Endothelial cell of umbilical vein (primary cell): Measurements from ENCODE around the gene SSUH2. TPM values are rescaled to one million over a fixed set of nuclear protein-coding genes. Genes with fewer than 3 reads are reported as not detected.

ENCODE experiments used
- BruUV-seq: library from RNA; stranded (reverse); fragments of 400-500 nt; replicated peaks from 2 replicates; lab custom pipeline; 2021; lab: Mats Ljungman, UMichigan
- CTCF ChIA-PET: fragments of 300-600, 350-600 bp; sonication (Branson Sonifier 250); formaldehyde crosslinking; loops from one replicate; lab custom pipeline; 2021; ENCODE audit warnings: antibody characterized with exemption, inconsistent platforms; lab: Charles Lee
- POLR2A ChIA-PET: fragments of 300-600, 350-600 bp; sonication (Branson Sonifier 250); formaldehyde crosslinking; loops from one replicate; lab custom pipeline; 2021; ENCODE audit warnings: antibody characterized with exemption, inconsistent platforms; lab: Charles Lee
- DNase-seq: peaks from one replicate; pipeline ENCODE4 v3.0.0-alpha.2; 2011; ENCODE audit warnings: low read depth, low spot score
- FAIRE-seq: peaks from 2 replicates; lab custom pipeline; 2011; peaks lifted over from hg19 to GRCh38; lab: Jason Lieb, UNC
- H2AFZ ChIP-seq: 2 replicates; pipeline ENCODE4 v1.6.0; 2012; ENCODE audit warnings: low read depth, low read length, control low read depth, inconsistent platforms
- H3K27ac ChIP-seq: 2 replicates; pipeline ENCODE4 v1.5.1; 2011; ENCODE audit warnings: low read depth, mild to moderate bottlenecking, control low read depth, low read length, moderate library complexity; ENCODE audit not compliant: insufficient read depth
- H3K27me3 ChIP-seq, 2 experiments: 2 replicates each; pipeline versions ENCODE4 v1.6.0 to v1.6.1; 2011; ENCODE audit warnings: low read length in 2 of 2, mixed read lengths in 1 of 2; ENCODE audit not compliant: control insufficient read depth in 2 of 2, insufficient read depth in 2 of 2
- H3K36me3 ChIP-seq, 2 experiments: 2 replicates in 1 of 2; 3 replicates in 1 of 2; pipeline ENCODE4 v1.5.1; 2011; ENCODE audit warnings: low read length in 2 of 2, mild to moderate bottlenecking in 1 of 2, moderate library complexity in 1 of 2; ENCODE audit not compliant: control insufficient read depth in 2 of 2, insufficient read depth in 2 of 2; ENCODE audit errors: extremely low read depth in 1 of 2
- H3K4me1 ChIP-seq: 3 replicates; pipeline ENCODE4 v1.5.1; 2011; ENCODE audit warnings: mild to moderate bottlenecking, low read length; ENCODE audit not compliant: control insufficient read depth, insufficient read depth; ENCODE audit errors: extremely low read depth
- H3K4me2 ChIP-seq: 2 replicates; pipeline ENCODE4 v1.6.1; 2011; ENCODE audit warnings: low read length, control low read depth, mixed read lengths; ENCODE audit not compliant: insufficient read depth
- H3K4me3 ChIP-seq, 3 experiments: fragments of 200-600 bp in 1 of 3; sonication (generic), shearing (Covaris generic) in 1 of 3; replicated peaks in 1 of 3; 2 replicates each; pipeline ENCODE4 v1.5.1; 2011 to 2016; ENCODE audit warnings: control low read depth in 3 of 3, low read length in 3 of 3, mild to moderate bottlenecking in 2 of 3, inconsistent platforms in 1 of 3, low read depth in 1 of 3, moderate library complexity in 1 of 3; ENCODE audit not compliant: insufficient read depth in 1 of 3
- H3K79me2 ChIP-seq: 2 replicates; pipeline ENCODE4 v1.6.0; 2012; ENCODE audit warnings: low read length, inconsistent platforms; ENCODE audit not compliant: control insufficient read depth, insufficient read depth
- H3K9ac ChIP-seq: replicated peaks from 2 replicates; pipeline ENCODE3; 2011; ENCODE audit warnings: low read length, control low read depth; ENCODE audit not compliant: insufficient read depth; ENCODE audit errors: extremely low read depth
- H3K9me1 ChIP-seq: replicated peaks from 3 replicates; pipeline ENCODE4 v1.6.0; 2011; ENCODE audit warnings: mild to moderate bottlenecking, low read length; ENCODE audit not compliant: control insufficient read depth, insufficient read depth; ENCODE audit errors: extremely low read depth
- H3K9me3 ChIP-seq: replicated peaks from 2 replicates; pipeline ENCODE4 v1.5.1; 2012; ENCODE audit warnings: low read length, inconsistent platforms; ENCODE audit not compliant: control insufficient read depth, insufficient read depth
- H4K20me1 ChIP-seq: replicated peaks from 2 replicates; pipeline ENCODE3; 2011; ENCODE audit warnings: mild to moderate bottlenecking, low read length; ENCODE audit not compliant: control insufficient read depth, insufficient read depth; ENCODE audit errors: extremely low read depth
- EZH2 ChIP-seq: IDR thresholded peaks from 2 replicates; pipeline ENCODE4 v1.6.1; 2012; ENCODE audit warnings: borderline replicate concordance, low read depth, mild to moderate bottlenecking, moderate library complexity, low read length, inconsistent platforms; ENCODE audit not compliant: severe bottlenecking
- FOS ChIP-seq: IDR thresholded peaks from 2 replicates; pipeline ENCODE4 v1.6.1; 2011; ENCODE audit warnings: mild to moderate bottlenecking, low read length, moderate library complexity, borderline replicate concordance; ENCODE audit not compliant: insufficient read depth
- GATA2 ChIP-seq: IDR thresholded peaks from 2 replicates; pipeline ENCODE4 v1.7.0; 2011; ENCODE audit warnings: low read depth, mild to moderate bottlenecking, moderate library complexity, mixed read lengths, low read length; ENCODE audit not compliant: insufficient read length, insufficient read depth
- JUN ChIP-seq: IDR thresholded peaks from 2 replicates; pipeline ENCODE4 v1.6.1; 2011; ENCODE audit warnings: borderline replicate concordance, low read depth; ENCODE audit not compliant: insufficient read length, insufficient read depth
- MYC ChIP-seq: IDR thresholded peaks from one replicate; pipeline ENCODE4 v1.6.1; 2011; ENCODE audit warnings: mild to moderate bottlenecking, low read depth, low read length
- POLR2A ChIP-seq: IDR thresholded peaks from 2 replicates; pipeline ENCODE4 v1.6.1; 2012; ENCODE audit warnings: low read depth, mild to moderate bottlenecking, control low read depth, low read length
- POLR2AphosphoS5 ChIP-seq: IDR thresholded peaks from 2 replicates; pipeline ENCODE4 v1.6.1; 2012; ENCODE audit warnings: low read depth, mild to moderate bottlenecking, control low read depth, low read length, moderate library complexity; ENCODE audit not compliant: insufficient read depth
- dilution Hi-C: fragments of 300-500 bp; cut with MboI; formaldehyde crosslinking; loops from one replicate; pipeline ENCODE4 v1.15.0; 2019; ENCODE audit warnings: low sequenced_read_pairs; ENCODE audit not compliant: extremely low pct_ligation_motif_present
- intact Hi-C: fragments of 100-400 bp; cut with micrococcal nuclease; formaldehyde crosslinking; loops from one replicate; pipeline ENCODE4 v1.10.0; 2022
- polyA plus RNA-seq, 4 experiments: library from polyadenylated mRNA; depleted of rRNA in 3 of 4; stranded (reverse) in 3 of 4; unstranded in 1 of 4; fragments of >200 nt; gene quantifications; 2 replicates each; pipeline versions ENCODE4 v1.2.1 to v1.2.3, GENCODE V29; 2011 to 2012; ENCODE audit warnings: missing spikeins in 1 of 4
- total RNA-seq: library from RNA; stranded (reverse); gene quantifications from 2 replicates; pipeline ENCODE4 v1.2.3, GENCODE V29; 2021
- TF ChIP-seq, protein P1 (sequence below), 2 donors: IDR thresholded peaks; 1 replicate in 1 of 2; 2 replicates in 1 of 2; pipeline ENCODE4 v1.5.1; 2011; ENCODE audit warnings: low read length in 2 of 2, mild to moderate bottlenecking in 2 of 2, moderate library complexity in 2 of 2, control low read depth in 1 of 2, inconsistent platforms in 1 of 2, low read depth in 1 of 2; ENCODE audit not compliant: insufficient read depth in 1 of 2; ENCODE audit errors: extremely low read depth in 1 of 2
- TF ChIP-seq, protein P2 (sequence below): IDR thresholded peaks from 2 replicates; pipeline ENCODE4 v1.6.1; 2011; ENCODE audit not compliant: insufficient read depth, insufficient read length

SSUH2 gene
- total and polyA plus RNA-seq, 2 donors (not counting 3 experiments of a cell fraction or from before 2014, with no cell fraction given), result 0.44 TPM; not detected in 1

GRCh38 chr3:8599146-8599545 lies 45.5 kb downstream of the SSUH2 start:
- dilution Hi-C loops (no loop called here), intact Hi-C loops (no loop called here)
- no peaks in the 10 kb centered on the region for H4K20me1 ChIP-seq
- H3K4me2 ChIP-seq, result no peak overlapping the region
- H3K27me3 ChIP-seq, result no peaks in the 10 kb centered on the region
- no peaks in the 10 kb centered on the region for H3K4me1 ChIP-seq
- no peaks in the 10 kb centered on the region for H3K9me1 ChIP-seq
- no peaks in the 10 kb centered on the region for H3K9me3 ChIP-seq
- no peaks in the 10 kb centered on the region for H3K79me2 ChIP-seq
- no peak overlapping the region for H3K27ac ChIP-seq
- BruUV-seq, result no TSS peak
- H2AFZ ChIP-seq, result no peak overlapping the region
- no peak overlapping the region for H3K4me3 ChIP-seq
- DNase-seq (no peak), FAIRE-seq (no peak)
- no peaks in the 10 kb centered on the region for H3K36me3 ChIP-seq
- CTCF ChIA-PET, result interaction anchor here (1.8 kb wide), 1 partner anchor 157 kb away, joined by 8 read pairs; no protein-coding TSS in a partner anchor
- POLR2A ChIA-PET, result no interaction called here
- TF ChIP-seq, protein P1, sequence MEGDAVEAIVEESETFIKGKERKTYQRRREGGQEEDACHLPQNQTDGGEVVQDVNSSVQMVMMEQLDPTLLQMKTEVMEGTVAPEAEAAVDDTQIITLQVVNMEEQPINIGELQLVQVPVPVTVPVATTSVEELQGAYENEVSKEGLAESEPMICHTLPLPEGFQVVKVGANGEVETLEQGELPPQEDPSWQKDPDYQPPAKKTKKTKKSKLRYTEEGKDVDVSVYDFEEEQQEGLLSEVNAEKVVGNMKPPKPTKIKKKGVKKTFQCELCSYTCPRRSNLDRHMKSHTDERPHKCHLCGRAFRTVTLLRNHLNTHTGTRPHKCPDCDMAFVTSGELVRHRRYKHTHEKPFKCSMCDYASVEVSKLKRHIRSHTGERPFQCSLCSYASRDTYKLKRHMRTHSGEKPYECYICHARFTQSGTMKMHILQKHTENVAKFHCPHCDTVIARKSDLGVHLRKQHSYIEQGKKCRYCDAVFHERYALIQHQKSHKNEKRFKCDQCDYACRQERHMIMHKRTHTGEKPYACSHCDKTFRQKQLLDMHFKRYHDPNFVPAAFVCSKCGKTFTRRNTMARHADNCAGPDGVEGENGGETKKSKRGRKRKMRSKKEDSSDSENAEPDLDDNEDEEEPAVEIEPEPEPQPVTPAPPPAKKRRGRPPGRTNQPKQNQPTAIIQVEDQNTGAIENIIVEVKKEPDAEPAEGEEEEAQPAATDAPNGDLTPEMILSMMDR (IDR thresholded peaks at IDR 0.05; ENCODE audit: extremely low read depth in 1 of 2, insufficient read depth in 1 of 2, low read depth in 1 of 2, low read length in 2 of 2), result no peak
- TF ChIP-seq EZH2, result no peak
- TF ChIP-seq MYC, result no peak
- no peak for TF ChIP-seq JUN
- H3K9ac ChIP-seq, result no peak overlapping the region

DNA sequence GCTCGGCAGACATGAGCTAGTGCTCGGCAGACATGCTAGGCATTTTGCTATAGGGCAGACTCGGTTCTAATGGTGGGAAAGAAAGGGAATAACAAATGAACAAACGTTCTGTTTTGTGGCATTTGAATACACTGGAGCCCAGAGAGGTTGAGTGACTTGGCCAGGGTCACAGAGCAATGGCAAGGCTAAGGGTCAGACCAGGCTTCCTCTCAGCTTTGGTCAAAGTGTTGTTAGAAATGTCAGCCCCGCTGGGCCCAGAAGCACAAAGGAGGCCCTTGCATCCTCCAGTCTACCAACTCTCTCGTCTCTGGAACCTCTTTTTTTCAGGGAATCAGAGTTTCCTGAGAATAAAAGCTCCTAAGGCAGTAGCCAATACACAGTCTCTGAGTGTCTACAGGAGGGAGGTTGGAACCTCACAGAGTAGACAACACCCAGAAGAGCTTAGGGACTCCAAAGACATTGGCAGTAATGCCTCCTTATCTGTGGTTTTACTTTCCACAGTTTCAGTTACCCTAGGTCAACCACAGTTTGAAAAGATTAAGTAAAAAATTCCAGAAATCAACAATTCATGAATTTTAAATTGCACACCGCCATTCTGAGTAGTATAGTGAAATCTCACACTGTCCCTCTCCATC lies 47.3 kb downstream of the SSUH2 start:
- Histone ChIP-seq H3K4me3 (no peak overlapping the region), H3K27ac (no peak overlapping the region), H3K79me2 (no peaks in the 10 kb centered on the region), H3K36me3 (no peaks in the 10 kb centered on the region), H3K9me1 (no peaks in the 10 kb centered on the region), H3K4me1 (no peaks in the 10 kb centered on the region), H3K4me2 (no peak overlapping the region), H3K9ac (no peak overlapping the region), H2AFZ (no peak overlapping the region), H3K27me3 (no peaks in the 10 kb centered on the region), H4K20me1 (no peaks in the 10 kb centered on the region), H3K9me3 (no peaks in the 10 kb centered on the region)
- intact Hi-C loops (no loop called here), dilution Hi-C loops (no loop called here)
- ChIA-PET CTCF (interaction anchor here (1.2 kb wide), 1 partner anchor 128 kb away, joined by 3 read pairs; no protein-coding TSS in a partner anchor), POLR2A (no interaction called here)
- FAIRE-seq (no peak), DNase-seq (no peak)
- BruUV-seq, result no TSS peak
- no peak for TF ChIP-seq MYC
- no peak for TF ChIP-seq FOS
- TF ChIP-seq POLR2A, result no peak
- TF ChIP-seq JUN, result no peak
- TF ChIP-seq, protein P1 (IDR thresholded peaks at IDR 0.05; ENCODE audit: extremely low read depth in 1 of 2, insufficient read depth in 1 of 2, low read depth in 1 of 2, low read length in 2 of 2), result no peak
- TF ChIP-seq, protein P2, sequence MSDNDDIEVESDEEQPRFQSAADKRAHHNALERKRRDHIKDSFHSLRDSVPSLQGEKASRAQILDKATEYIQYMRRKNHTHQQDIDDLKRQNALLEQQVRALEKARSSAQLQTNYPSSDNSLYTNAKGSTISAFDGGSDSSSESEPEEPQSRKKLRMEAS, result no peak
- no peak for TF ChIP-seq POLR2AphosphoS5
- TF ChIP-seq EZH2, result no peak
- TF ChIP-seq GATA2, result no peak
